Astrocyte of the hippocampus (primary cell): Measurements from ENCODE around the gene RAB40A.
A peak's percentile ranks its signal among the peaks of the same experiment; 100 is the strongest.
"Not testable (repeated sequence)": the region's sequence is repeated elsewhere in the genome, so short reads cannot be mapped to it uniquely, and the experiment has no call there.

Experiments
- DNase-seq: peaks from one replicate; pipeline ENCODE4 v3.0.0; 2011; ENCODE audit warnings: low read depth, low spot score

The RAB40A gene

GRCh38 chrX:103523605-103524004, 4.3 kb upstream of the RAB40A start:
- DNase-seq = peak; percentile 17

GRCh38 chrX:103520386-103520785, 1.1 kb upstream of the RAB40A start:
- peak; percentile 79 for DNase-seq

- no peak for DNase-seq
Measured at GRCh38 chrX:103518571-103518970, 718 bp downstream of the RAB40A start.

GRCh38 chrX:103517246-103517645, 2.0 kb downstream of the RAB40A start:
- no peak for DNase-seq

DNA sequence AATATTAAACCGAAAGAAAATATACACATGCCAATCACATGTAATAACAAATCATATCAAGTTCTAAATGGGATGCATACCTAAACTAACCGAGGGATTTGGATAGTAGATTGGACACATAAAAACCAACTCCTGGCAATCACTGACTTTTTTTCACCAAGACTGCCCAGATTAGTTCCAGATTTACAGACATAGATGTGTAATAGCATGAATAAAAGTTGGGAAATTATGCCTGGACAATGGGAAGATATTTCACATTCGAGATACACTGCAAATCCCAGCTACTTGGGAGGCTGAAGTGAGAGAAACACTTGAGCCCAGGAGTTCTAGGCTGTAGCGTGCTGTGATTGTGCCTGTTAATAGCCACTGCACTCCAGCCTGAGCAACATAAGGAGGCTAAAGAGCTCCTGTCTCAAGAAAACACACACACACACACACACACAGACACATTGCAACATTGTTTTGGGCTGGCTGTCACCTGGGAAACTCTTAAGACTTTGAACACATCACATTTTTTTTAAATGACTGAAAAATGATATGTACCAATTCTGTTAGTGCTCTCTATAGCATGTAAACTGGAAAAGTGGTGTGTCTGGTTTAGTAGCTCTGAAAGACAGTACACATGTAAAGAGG, 5.7 kb downstream of the RAB40A start:
- no peak for DNase-seq

DNA sequence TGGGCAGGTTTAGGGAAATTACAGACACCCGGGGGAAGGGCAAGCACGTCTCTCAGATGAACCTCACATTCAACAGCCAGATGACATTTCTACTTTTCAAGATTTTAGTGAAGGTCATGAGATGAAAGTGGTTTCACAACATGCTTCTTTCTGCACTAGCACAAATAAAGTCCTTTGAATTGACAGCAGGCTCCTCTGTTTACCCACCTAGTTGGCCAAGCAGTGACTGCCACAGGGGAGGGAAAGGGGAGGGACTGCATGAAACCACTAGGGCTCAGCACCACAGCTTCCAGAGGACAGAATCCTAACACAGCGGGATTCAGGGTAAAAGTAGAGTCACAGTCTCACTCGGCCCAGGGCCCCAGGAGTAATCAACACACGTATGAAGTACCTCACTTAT, 6.2 kb downstream of the RAB40A start:
- DNase-seq = no peak

GRCh38 chrX:103510031-103510430, 9.3 kb downstream of the RAB40A start:
- no peak for DNase-seq

DNA sequence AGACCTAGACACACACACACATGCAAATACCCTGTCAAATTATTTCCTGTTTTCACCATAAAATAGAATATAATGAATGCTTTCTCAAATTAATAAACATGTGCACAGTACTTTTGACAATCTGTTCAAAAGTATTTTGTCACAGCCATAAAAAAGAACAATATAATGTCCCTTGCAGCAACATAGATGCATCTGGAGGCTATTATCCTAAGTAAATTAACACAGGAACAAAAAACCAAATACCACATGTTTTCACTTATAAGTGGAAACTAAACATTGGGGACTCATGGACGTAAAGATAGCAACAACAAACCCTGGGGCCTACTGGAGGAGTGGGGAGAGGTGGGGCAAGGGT, 15.5 kb downstream of the RAB40A start:
- DNase-seq = no peak

GRCh38 chrX:103503163-103503852, 16.0 kb downstream of the RAB40A start:
- DNase-seq = no peak

DNA sequence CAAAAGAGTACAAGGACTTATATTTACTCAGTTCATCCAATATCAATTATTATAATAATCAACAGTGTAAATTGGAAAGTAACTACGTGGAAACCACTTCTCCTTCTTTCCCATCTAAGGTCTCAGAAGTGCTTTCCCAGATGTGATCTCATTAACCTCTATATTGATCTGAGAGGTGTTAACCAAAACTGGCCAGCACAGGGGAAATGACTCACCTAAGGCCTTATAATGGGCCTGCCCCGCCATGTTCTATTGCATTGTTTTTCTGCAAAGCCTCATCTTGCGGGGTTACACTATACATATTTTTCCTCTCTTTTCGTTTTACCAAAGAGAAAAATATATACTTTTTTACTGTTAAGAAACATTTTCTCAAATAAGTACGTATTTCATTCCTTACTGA, 20.5 kb downstream of the RAB40A start:
- no peak for DNase-seq

DNA sequence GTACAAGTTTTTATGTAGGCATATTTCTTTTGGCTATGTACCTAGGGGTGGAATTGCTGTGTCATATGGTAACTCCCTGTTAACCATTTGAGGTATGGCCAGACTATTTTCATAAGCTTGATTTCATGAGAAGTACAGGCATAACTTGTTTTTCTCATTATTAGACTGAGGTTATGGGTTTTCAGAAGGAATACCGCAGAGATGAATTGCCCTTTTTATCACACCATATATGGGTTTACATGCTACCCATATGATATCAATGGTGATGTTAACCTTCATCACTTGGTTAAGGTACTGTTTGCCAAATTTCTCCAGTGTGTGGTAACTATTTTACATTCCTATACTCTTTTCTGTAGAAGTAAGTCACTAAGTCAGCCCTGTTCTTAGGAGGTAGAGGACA, 23.5 kb downstream of the RAB40A start:
- DNase-seq = no peak

- DNase-seq = not testable (repeated sequence)
Measured at GRCh38 chrX:103493578-103493977, 25.7 kb downstream of the RAB40A start.

GRCh38 chrX:103489733-103490132, 29.6 kb downstream of the RAB40A start:
- peak; percentile 54 for DNase-seq

GRCh38 chrX:103488794-103489193, 30.5 kb downstream of the RAB40A start:
- DNase-seq = no peak

GRCh38 chrX:103488332-103488731, 31.0 kb downstream of the RAB40A start:
- peak; percentile 25 for DNase-seq

DNA sequence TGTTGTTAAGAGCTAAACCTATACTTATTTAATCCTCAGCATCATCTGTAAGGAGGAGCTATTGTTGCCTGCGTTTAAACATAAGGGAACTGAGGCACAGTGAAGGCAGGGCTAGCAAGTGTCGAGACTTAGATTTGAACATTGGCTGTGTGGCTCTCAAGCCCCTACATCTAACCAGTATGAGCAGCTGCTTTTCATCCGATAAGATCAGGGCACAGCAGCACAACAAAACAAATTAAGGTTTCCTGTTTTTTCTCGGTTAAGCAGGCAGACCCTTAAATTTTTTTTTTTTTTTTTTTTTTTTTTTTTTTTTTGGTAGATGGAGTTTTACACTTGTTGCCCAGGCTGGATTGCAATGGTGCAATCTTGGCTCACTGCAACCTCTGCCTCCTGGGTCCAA, 35.6 kb downstream of the RAB40A start:
- DNase-seq = no peak

GRCh38 chrX:103480526-103480925, 38.8 kb downstream of the RAB40A start:
- DNase-seq = no peak

DNA sequence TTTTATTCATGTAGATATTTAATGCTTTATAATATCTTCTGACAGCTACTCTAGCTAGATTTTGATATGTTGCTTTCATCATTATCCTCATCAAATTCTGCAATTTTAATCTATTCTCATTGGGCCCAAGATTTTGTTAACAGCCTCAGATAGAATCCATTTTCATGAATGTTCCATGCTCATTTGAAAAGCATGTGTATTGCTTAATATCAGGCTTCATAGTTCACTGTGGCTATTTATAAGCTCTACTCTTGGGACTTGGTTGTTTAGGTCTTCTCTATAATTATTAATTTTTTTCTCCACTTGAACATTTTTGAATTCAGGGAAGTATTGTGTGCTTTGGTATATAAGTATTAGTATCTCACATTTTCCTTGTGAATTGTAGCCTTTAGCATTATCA, 41.8 kb downstream of the RAB40A start:
- no peak for DNase-seq

GRCh38 chrX:103475381-103475780, 43.9 kb downstream of the RAB40A start:
- DNase-seq = no peak

GRCh38 chrX:103469977-103470376, 49.3 kb downstream of the RAB40A start:
- DNase-seq = not testable (repeated sequence)

DNA sequence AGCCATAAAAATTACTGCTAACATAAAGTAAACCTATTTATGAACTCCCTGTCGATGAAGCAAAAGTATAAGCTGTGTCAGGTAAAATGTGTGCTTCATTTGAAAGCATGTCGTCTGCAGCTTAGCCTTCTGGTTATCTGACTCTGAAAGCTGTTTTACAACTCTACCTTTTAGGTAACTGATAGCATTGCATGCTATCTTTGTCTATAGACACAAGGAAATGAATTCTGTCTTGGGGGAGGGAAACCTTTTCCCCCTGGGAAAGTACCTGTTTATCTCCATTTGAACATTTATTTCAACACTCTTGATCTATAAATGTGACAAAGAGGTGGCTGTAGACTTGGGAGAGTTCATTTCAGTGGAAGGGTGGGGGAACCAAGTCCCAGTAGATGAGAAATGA, 51.4 kb downstream of the RAB40A start:
- DNase-seq = no peak

- no peak for DNase-seq
Measured at GRCh38 chrX:103467156-103467555, 52.1 kb downstream of the RAB40A start.

DNA sequence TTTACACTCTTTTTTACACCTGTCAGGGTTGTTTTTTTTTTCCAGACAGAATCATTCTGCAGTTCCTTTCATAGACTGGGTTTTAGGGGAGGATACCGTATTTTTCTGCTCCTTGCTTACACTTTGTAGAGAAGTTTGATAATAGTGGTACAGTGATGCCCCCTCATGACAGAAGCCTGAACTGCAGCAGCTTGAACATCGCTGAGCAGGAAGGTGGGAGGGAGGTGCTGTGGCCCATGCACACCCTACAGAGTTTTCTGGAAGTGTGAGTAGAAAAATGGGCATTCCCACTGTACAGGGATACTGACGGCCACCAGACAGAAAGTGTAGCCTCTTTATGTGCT, 54.5 kb downstream of the RAB40A start:
- peak; percentile 86 for DNase-seq
